Measurements from ENCODE around the gene APBB2.

Gene APBB2

DNA sequence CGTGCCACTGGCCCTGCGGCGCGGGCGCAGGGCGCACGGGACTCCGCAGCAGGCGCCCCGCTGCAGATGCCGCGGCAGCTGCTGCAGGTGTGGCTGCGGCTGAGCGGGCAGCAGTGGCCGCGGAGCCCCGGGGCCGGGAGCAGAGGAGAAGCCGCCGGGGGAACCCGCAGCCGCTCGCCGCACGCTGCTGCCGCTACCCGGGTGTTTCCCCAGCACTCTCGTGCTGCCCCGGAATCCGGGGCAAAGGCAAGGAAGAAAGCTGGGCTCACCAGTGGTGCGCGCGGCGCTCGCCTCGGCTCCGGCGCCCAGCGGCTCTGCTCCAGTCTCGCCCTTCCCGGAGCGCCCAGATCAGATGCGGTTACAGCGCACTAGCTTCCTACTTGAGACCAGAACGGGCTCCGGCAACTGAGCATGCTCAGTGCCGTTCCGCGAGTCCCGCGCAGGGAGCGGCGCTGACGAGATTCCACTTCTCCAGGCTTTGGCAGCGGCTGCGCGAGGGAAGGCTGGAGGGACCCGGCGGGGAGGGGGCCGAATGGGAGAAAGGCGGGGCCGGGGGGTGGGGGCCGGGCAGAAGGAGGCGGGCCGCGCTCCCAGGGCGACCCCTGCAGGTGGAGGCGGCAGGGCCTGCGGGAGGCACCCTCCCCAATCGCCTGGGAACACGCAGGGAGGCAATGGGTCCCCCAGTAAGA, at the start of gene APBB2:
TSS of gene APBB2 (minus strand) at position 407 of the 689 bp plus-strand sequence. CDS start 181,288 bp downstream, outside the sequence.
- DNase-seq, result peak; percentile 79

- DNase-seq, result no peak
These were observed 47.9 kb upstream of the APBB2 start for GRCh38 chr4:41262198-41262597.

GRCh38 chr4:41260116-41260733, 45.9 kb upstream of the APBB2 start:
- DNase-seq, result no peak

- peak; percentile 3 for DNase-seq
These were observed 44.4 kb upstream of the APBB2 start for GRCh38 chr4:41258783-41259182.

GRCh38 chr4:41257906-41258305, 43.6 kb upstream of the APBB2 start:
- DNase-seq, result no peak

GRCh38 chr4:41257257-41257901, 43.0 kb upstream of the APBB2 start:
- DNase-seq, result peak; percentile 29

- peak; percentile 73 for DNase-seq
These were observed 42.5 kb upstream of the APBB2 start, which contains the start of gene UCHL1 for GRCh38 chr4:41256740-41257256. UCHL1 (plus strand) TSS chr4:41256928; CDS start chr4:41256977, 49 bp downstream.

- peak; percentile 35 for DNase-seq
These were observed 41.9 kb upstream of the APBB2 start for GRCh38 chr4:41256131-41256739.

GRCh38 chr4:41245983-41246382, 31.6 kb upstream of the APBB2 start:
- DNase-seq, result no peak

GRCh38 chr4:41241919-41242318, 27.6 kb upstream of the APBB2 start:
- no peak for DNase-seq

GRCh38 chr4:41236508-41236907, 22.2 kb upstream of the APBB2 start:
- DNase-seq, result no peak

GRCh38 chr4:41236032-41236431, 21.7 kb upstream of the APBB2 start:
- DNase-seq, result no peak

- no peak for DNase-seq
These were observed 18.5 kb upstream of the APBB2 start for GRCh38 chr4:41232856-41233255.

GRCh38 chr4:41232406-41232805, 18.1 kb upstream of the APBB2 start:
- DNase-seq, result no peak

DNA sequence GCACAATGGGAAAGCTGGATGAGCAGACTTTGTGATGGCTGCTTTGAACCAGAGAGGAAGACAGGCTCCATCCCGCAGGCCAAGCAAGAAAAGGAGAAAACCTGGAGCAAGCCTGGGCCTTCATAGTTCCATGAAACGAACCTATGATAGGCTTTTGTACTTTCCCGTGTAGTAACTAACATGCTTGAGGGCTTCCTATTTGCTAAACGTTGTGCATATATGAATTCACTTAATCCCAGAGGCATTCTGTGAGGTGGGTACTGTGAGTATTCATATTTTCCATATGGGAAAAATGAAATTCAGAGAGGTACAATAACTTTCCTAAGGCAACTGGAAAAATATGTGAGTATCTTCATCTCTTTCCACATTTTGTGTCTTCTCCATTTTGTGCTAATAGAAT, 13.6 kb upstream of the APBB2 start:
- DNase-seq, result no peak

- DNase-seq, result no peak
These were observed 7.7 kb upstream of the APBB2 start for GRCh38 chr4:41221850-41222645.

DNA sequence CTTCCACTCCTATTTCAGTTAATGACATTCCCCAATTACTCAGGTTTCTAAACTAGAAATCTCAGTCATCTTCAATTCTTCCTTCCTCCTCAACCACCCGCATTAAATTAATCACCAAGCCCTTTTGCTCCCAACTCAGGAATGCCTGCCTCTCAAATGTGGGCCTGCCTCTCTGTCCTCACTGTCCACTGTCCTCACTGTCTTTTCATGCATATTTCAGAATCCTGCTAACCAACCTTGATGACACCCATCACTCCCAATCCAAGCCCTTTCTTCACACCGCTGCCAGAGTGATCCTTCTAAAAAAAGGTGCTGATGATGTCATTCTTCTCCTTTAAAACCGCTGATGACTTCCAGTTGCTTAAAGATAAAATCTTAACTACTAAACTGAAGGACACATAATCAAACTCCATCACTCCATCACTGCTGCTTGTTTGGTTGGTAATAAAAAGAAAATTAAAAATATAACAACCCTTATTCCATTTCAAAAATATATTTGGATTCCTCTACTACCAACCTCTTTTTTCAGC, 5.1 kb upstream of the APBB2 start:
- DNase-seq, result no peak

DNA sequence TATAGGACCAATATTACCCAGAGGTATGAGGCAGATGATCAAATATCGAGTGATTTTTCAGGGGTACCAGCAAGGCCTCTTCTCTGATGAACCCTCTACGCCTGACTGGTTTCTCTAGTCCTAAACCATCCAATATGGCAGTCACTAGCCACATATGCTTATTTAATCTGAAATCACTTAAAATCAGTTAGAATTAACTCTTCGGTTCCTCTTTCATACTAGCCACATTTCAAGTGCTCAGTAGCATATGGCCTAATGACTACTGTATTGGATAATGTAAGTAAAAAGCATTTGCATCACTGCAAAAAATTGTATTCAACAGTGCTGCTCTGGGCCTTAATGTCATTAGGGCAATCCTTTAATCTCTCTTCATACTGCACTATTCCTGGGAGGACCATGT, 4.4 kb upstream of the APBB2 start:
- DNase-seq, result no peak

GRCh38 chr4:41217374-41217773, 3.0 kb upstream of the APBB2 start:
- DNase-seq, result no peak

GRCh38 chr4:41217020-41217333, 2.6 kb upstream of the APBB2 start:
- DNase-seq, result no peak

DNA sequence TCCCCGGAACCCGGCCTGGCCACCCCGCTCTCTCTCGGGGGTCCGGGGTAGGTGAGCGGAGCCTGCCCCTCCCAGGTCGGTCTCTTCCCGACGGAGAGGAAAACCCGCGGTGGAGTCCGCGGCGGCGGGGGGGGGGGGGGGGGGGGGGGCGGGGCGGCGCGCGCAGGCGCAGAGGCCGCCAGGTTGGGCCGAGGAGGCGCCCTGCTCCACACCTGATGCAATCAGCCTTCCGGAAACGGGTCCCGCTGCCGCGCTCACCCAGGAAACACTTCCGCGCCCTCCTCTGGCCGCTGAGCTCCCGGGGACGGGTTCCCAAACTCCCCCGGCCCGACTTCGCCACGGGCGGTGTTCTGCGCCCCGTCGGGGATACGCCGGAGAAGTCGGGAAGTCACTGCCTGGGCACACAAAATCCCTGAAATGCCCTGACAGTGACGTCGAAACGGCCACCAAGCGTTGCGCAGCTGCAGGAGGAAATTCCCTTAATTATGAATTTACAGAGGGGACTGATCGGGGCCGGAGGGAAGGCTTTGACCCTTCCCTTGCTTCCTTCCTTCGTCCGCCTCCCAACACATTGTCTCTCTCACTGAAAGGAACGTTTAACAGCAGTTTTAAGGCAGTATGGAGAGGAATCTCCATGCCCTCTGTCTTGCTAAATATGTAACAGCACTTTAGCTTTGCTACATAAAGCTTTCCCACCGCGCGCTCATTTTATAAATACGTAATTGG, 2.1 kb upstream of the APBB2 start:
- peak; percentile 71 for DNase-seq

GRCh38 chr4:41215969-41216293, 1.6 kb upstream of the APBB2 start:
- DNase-seq, result no peak
